HepG2 (cell line): ENCODE measurements around the gene SERINC5. TPM values are rescaled to one million over a fixed set of nuclear protein-coding genes. Genes with fewer than 3 reads are reported as not detected.
A peak's percentile ranks its signal among the peaks of the same experiment; 100 is the strongest.

Source experiments
- ATAC-seq: fragments of 200-7000 bp; cut with Tn5 transposase; 3 replicates; pipeline ENCODE4 v1.9.1; 2020; ENCODE audit warnings: mild to moderate bottlenecking, moderate library complexity
- BruUV-seq: library from RNA; stranded (reverse); fragments of 400-500 nt; replicated peaks from 2 replicates; lab custom pipeline; 2021; lab: Mats Ljungman, UMichigan
- CTCF ChIA-PET: fragments of 300-600 bp; formaldehyde crosslinking; extraction: SDS; loops from one replicate; lab custom pipeline; 2021; ENCODE audit warnings: low total read pairs, inconsistent platforms, low intra/inter-chr PET ratio; lab: Yijun Ruan, JAX
- POLR2A ChIA-PET: fragments of 350-600 bp; sonication (Branson Sonifier 250); formaldehyde crosslinking; loops from one replicate; lab custom pipeline; 2020; ENCODE audit warnings: antibody characterized with exemption, inconsistent platforms; lab: Yijun Ruan, JAX
- DNase-seq: peaks from one replicate; pipeline ENCODE4 v3.0.0-alpha.2; 2015; ENCODE audit warnings: low spot score
- FAIRE-seq: peaks from 3 replicates; lab custom pipeline; 2011; peaks lifted over from hg19 to GRCh38; lab: Jason Lieb, UNC
- H2AFZ ChIP-seq: one replicate; pipeline ENCODE4 v1.6.1; 2011; ENCODE audit warnings: low read length, inconsistent platforms
- H3K27ac ChIP-seq: fragments of 300-600 bp; 3 replicates; pipeline ENCODE4 v1.8.0; 2011; ENCODE audit warnings: mixed run types, mild to moderate bottlenecking, mixed read lengths, low read length, inconsistent platforms; ENCODE audit not compliant: insufficient read depth; ENCODE audit errors: extremely low read length
- H3K27me3 ChIP-seq, 2 experiments: fragments of 200-600 bp in 1 of 2; 2 replicates in 1 of 2; 3 replicates in 1 of 2; pipeline versions ENCODE4 v1.6.0 to v1.8.0; 2011; ENCODE audit warnings: low read length in 2 of 2, mild to moderate bottlenecking in 2 of 2, moderate library complexity in 2 of 2, inconsistent platforms in 1 of 2; ENCODE audit not compliant: insufficient read depth in 2 of 2, control insufficient read depth in 1 of 2
- H3K36me3 ChIP-seq, 2 experiments: fragments of 200-600 bp in 1 of 2; replicated peaks in 1 of 2; 2 replicates in 1 of 2; 3 replicates in 1 of 2; pipeline versions ENCODE4 v1.5.1 to v1.8.0; 2011; ENCODE audit warnings: low read length in 2 of 2, inconsistent platforms in 1 of 2; ENCODE audit not compliant: insufficient read depth in 2 of 2, control insufficient read depth in 1 of 2
- H3K4me1 ChIP-seq: 2 replicates; pipeline ENCODE4 v1.5.1; 2012; ENCODE audit warnings: low read length, inconsistent platforms; ENCODE audit not compliant: insufficient read depth
- H3K4me2 ChIP-seq: 2 replicates; pipeline ENCODE4 v1.6.0; 2011; ENCODE audit warnings: low read depth, low read length, inconsistent platforms
- H3K4me3 ChIP-seq, 3 experiments: fragments of 200-600 bp in 1 of 3; sonication (generic), shearing (Covaris generic) in 1 of 3; replicated peaks in 1 of 3; 2 replicates each; pipeline ENCODE4 v1.5.1; 2011 to 2016; ENCODE audit warnings: low read length in 3 of 3, inconsistent platforms in 2 of 3, low read depth in 2 of 3, mild to moderate bottlenecking in 2 of 3, control low read depth in 1 of 3, mixed read lengths in 1 of 3; ENCODE audit not compliant: insufficient read depth in 1 of 3
- H3K79me2 ChIP-seq: one replicate; pipeline ENCODE4 v1.6.1; 2011; ENCODE audit warnings: low read length, inconsistent platforms; ENCODE audit not compliant: insufficient read depth
- H3K9ac ChIP-seq: 2 replicates; pipeline ENCODE4 v1.6.0; 2011; ENCODE audit warnings: mild to moderate bottlenecking, low read depth, low read length, inconsistent platforms; ENCODE audit not compliant: insufficient read depth
- H3K9me3 ChIP-seq: 2 replicates; pipeline ENCODE4 v1.5.1; 2012; ENCODE audit warnings: mild to moderate bottlenecking, low read length
- H4K20me1 ChIP-seq: 2 replicates; pipeline ENCODE4 v1.6.0; 2011; ENCODE audit warnings: inconsistent platforms, mild to moderate bottlenecking, low read length, moderate library complexity; ENCODE audit not compliant: insufficient read depth
- SP4 ChIP-seq: sonication (generic); formaldehyde crosslinking; IDR thresholded peaks from 2 replicates; pipeline ENCODE4 v1.8.1; 2023; ENCODE audit warnings: mild to moderate bottlenecking, missing genetic modification reagents
- TBX3 ChIP-seq: fragments of 450-650 bp; IDR thresholded peaks from 2 replicates; pipeline ENCODE4 v1.6.1; 2017; ENCODE audit warnings: antibody characterized with exemption, mild to moderate bottlenecking, inconsistent platforms, borderline replicate concordance
- ZFX ChIP-seq: sonication (generic); formaldehyde crosslinking; IDR thresholded peaks from 2 replicates; pipeline ENCODE4 v1.4.0; 2020; ENCODE audit warnings: mild to moderate bottlenecking, low read depth, missing genetic modification reagents, moderate library complexity
- ZNF260 ChIP-seq: sonication (generic); formaldehyde crosslinking; IDR thresholded peaks from 2 replicates; pipeline ENCODE4 v1.4.0; 2020; ENCODE audit warnings: missing genetic modification reagents, low read depth, mild to moderate bottlenecking, borderline replicate concordance
- WGBS: methylation state at CpG from one replicate; pipeline ENCODE4 v1.1.6; 2017; ENCODE audit warnings: low lambda C conversion rate; 5-methylcytosine and 5-hydroxymethylcytosine counted together
- in situ Hi-C: cut with HindIII; loops from 2 replicates; pipeline ENCODE4 v1.10.0; 2017; ENCODE audit warnings: low pct_unique_long_range_greater_than_20kb; ENCODE audit not compliant: extremely low pct_ligation_motif_present
- intact Hi-C: fragments of 100-400 bp; cut with micrococcal nuclease; formaldehyde crosslinking; loops from one replicate; pipeline ENCODE4 v1.10.0; 2022; ENCODE audit not compliant: unreplicated experiment
- polyA plus RNA-seq, 8 experiments: library from polyadenylated mRNA; depleted of rRNA in 3 of 8; stranded (reverse) in 7 of 8; unstranded in 1 of 8; fragments of >200 nt; fragmentation: Illumina TruSeq in 4 of 8; extraction: Trizol in 4 of 8; gene quantifications; 2 replicates each; pipeline versions ENCODE4 v1.2.1 to v1.2.3, GENCODE V29; 2011 to 2016; ENCODE audit warnings: low read depth in 4 of 8, missing spikeins in 1 of 8, mixed read lengths in 1 of 8; ENCODE audit not compliant: insufficient read depth in 1 of 8
- total RNA-seq, 5 experiments: library from RNA; depleted of rRNA; stranded (reverse); fragments of >200 nt; fragmentation: Illumina TruSeq; extraction: Trizol; gene quantifications; 2 replicates each; pipeline ENCODE4 v1.2.3, GENCODE V29; 2016; ENCODE audit warnings: low read depth in 1 of 5

SERINC5 gene
- total and polyA plus RNA-seq, 2 of the 13 experiments (the other 11 are each of a cell fraction or from before 2014, with no cell fraction given), result 17.3 to 22.8 TPM

DNA sequence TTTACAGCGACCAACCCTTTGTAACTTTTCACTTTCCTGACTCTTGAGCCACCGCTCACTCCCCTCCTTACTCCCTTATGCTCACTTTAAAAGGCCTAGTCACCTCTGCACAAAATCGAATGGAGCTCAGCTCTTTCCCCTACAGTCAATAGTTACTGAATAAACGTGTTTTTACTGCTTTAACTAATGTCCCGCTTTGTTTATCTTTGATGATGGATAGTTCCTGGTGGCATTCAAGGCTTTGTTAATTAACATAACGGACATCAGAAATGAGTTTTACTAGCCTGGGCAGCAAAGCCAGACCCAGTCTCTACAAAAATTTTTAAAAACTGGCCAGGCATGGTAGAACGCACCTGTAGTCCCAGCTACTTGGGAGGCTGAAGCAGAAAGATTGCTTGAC lies 5.0 kb downstream of the SERINC5 start:
- CTCF ChIA-PET, result no interaction called here
- peaks cover 92% of the 10 kb centered on the region for H3K79me2 ChIP-seq
- WGBS, result 66% methylated on average over 7 of the region's 7 CpGs

GRCh38 chr5:80249901-80250300 lies 5.9 kb downstream of the SERINC5 start:
- no peak for ATAC-seq
- POLR2A ChIA-PET, result interaction anchor here (1.2 kb wide), 1 partner anchor 68 kb away, joined by 5 read pairs; no protein-coding TSS in a partner anchor
- Histone ChIP-seq H3K27me3 (no peaks in the 10 kb centered on the region; a peak in 1 of 5 replicates), H3K4me3 (no peak overlapping the region), H3K27ac (no peak overlapping the region), H3K9ac (no peak overlapping the region), H3K4me1 (peaks cover 92% of the 10 kb centered on the region), H3K4me2 (no peak overlapping the region), H4K20me1 (peaks cover 4% of the 10 kb centered on the region), H3K79me2 (peaks cover 93% of the 10 kb centered on the region)
- intact Hi-C loops, result no loop called here
- FAIRE-seq, result no peak
- CTCF ChIA-PET, result no interaction called here
- BruUV-seq, result no TSS peak
- DNase-seq, result no peak
- no peak for TF ChIP-seq SP4 (CRISPR knock-in tag)
- no peak for TF ChIP-seq ZNF260
- TF ChIP-seq, all 625 proteins: peak for 0
- Histone ChIP-seq H2AFZ (no peak overlapping the region), H3K9me3 (no peaks in the 10 kb centered on the region), H3K36me3 (no peaks in the 10 kb centered on the region; a peak in 1 of 5 replicates)
- in situ Hi-C loops, result no loop called here
- WGBS, result 96% methylated on average over 1 of the region's 1 CpG

More for the DNA sequence above, 5.0 kb downstream of the SERINC5 start:
- DNase-seq, result no peak
- no peaks in the 10 kb centered on the region for H3K9me3 ChIP-seq
- no TSS peak for BruUV-seq
- H3K4me2 ChIP-seq, result 0 out of 2 replicates have a peak overlapping the region, but pooled peaks have one; percentile 18
- intact Hi-C loops, result no loop called here
- 0 out of 2 replicates have a peak, but pooled peaks have one; percentile 8 for TF ChIP-seq ZFX (CRISPR knock-in tag)
- no peak for TF ChIP-seq TBX3
- in situ Hi-C loops, result no loop called here
- no peaks in the 10 kb centered on the region; a peak in 1 of 5 replicates for H3K27me3 ChIP-seq
- POLR2A ChIA-PET, result interaction anchor here (1.2 to 2.7 kb wide), 2 partner anchors 46 to 69 kb away, joined by 5 to 13 read pairs; no protein-coding TSS in a partner anchor
- no peaks in the 10 kb centered on the region; a peak in 1 of 5 replicates for H3K36me3 ChIP-seq
- H4K20me1 ChIP-seq, result peaks cover 4% of the 10 kb centered on the region
- ATAC-seq, result no peak
- H3K4me1 ChIP-seq, result peaks cover 83% of the 10 kb centered on the region
- H3K27ac ChIP-seq, result peak overlapping the region; percentile 7
- no peak overlapping the region for H3K9ac ChIP-seq
- no peak overlapping the region for H3K4me3 ChIP-seq
- FAIRE-seq, result no peak
- H2AFZ ChIP-seq, result no peak overlapping the region
